RWPE1 (cell line): ENCODE measurements around the gene SRGAP3.

ENCODE experiments used
- CTCF ChIA-PET: fragments of 350-600 bp; sonication (Branson Sonifier 250); formaldehyde crosslinking; extraction: SDS; loops from one replicate; lab custom pipeline; 2021; lab: Yijun Ruan, JAX
- POLR2A ChIA-PET: fragments of 400-600 bp; formaldehyde crosslinking; extraction: SDS; loops from one replicate; lab custom pipeline; 2020; ENCODE audit warnings: antibody characterized with exemption; ENCODE audit not compliant: low non-redundant PET; lab: Yijun Ruan, JAX
- DNase-seq: peaks from one replicate; pipeline ENCODE4 v3.0.0; 2012; ENCODE audit warnings: low spot score
- H3K27ac ChIP-seq: fragments of 450-650 bp; 2 replicates; pipeline ENCODE4 v1.5.1; 2017
- TF ChIP-seq, protein P1 (sequence below): fragments of 450-650 bp; conservative IDR thresholded peaks from 2 replicates; pipeline ENCODE4 v1.5.1; 2017; ENCODE audit warnings: low read depth, mild to moderate bottlenecking

The SRGAP3 gene

DNA sequence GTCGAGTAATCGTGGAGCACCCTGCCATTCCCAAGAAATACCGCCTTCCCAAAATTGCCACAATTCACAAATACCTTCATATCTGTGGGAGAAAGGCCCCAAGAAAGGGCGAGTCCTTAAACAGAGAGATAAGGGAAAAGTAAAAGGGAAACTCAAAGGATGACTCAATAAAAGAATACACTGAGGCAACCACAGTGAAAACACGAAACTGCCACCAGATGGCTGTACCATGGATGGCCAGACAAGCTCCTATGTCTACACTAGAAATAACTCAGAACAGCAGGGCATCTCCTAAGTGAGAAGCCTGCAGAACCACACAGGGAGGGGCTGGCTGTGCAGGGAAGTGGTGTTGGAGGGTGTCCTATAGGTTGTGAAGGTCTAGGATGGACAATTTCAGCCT lies 25.0 kb downstream of the SRGAP3 start:
- ChIA-PET CTCF (no interaction called here), POLR2A (no interaction called here)
- no peak overlapping the region for H3K27ac ChIP-seq
- TF ChIP-seq, protein P1, sequence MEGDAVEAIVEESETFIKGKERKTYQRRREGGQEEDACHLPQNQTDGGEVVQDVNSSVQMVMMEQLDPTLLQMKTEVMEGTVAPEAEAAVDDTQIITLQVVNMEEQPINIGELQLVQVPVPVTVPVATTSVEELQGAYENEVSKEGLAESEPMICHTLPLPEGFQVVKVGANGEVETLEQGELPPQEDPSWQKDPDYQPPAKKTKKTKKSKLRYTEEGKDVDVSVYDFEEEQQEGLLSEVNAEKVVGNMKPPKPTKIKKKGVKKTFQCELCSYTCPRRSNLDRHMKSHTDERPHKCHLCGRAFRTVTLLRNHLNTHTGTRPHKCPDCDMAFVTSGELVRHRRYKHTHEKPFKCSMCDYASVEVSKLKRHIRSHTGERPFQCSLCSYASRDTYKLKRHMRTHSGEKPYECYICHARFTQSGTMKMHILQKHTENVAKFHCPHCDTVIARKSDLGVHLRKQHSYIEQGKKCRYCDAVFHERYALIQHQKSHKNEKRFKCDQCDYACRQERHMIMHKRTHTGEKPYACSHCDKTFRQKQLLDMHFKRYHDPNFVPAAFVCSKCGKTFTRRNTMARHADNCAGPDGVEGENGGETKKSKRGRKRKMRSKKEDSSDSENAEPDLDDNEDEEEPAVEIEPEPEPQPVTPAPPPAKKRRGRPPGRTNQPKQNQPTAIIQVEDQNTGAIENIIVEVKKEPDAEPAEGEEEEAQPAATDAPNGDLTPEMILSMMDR, result no peak
- no peak for DNase-seq

GRCh38 chr3:9223672-9224071 lies 25.8 kb downstream of the SRGAP3 start:
- no peak overlapping the region for H3K27ac ChIP-seq
- POLR2A ChIA-PET, result no interaction called here
- CTCF ChIA-PET, result no interaction called here
- TF ChIP-seq, protein P1, result no peak
- no peak for DNase-seq

DNA sequence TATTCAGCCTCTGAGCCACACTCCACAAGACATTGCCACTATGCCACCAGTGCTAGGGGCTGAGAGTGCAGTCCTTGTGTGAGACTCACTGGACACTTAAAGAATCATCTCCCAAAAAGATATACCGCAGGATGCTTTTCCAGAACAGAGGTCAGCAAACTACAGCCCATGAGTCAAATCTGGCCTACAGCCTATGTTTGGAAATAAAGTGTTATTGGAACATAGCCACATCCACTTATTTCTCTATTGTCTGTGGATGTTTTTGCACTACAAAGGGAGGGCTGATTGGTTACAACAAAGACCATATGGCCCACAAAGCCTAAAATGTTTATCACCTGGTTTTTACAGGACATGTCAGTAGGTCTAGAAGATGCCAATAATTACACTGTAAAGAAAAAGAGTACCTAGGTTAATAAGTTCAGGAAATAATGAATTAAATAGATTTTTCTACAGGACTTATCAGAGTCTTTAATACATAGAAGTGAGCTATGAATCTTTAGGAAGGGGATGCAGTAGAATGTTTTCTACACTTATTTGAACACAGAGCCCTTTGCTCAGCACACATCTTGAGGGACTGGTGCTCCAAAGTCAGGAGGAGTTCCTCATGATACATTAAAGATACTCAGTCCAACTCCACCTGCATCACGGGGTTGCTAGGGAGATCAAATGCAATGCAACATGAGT lies 26.3 kb downstream of the SRGAP3 start:
- POLR2A ChIA-PET, result no interaction called here
- DNase-seq, result no peak
- TF ChIP-seq, protein P1, result no peak
- CTCF ChIA-PET, result no interaction called here
- H3K27ac ChIP-seq, result no peak overlapping the region

DNA sequence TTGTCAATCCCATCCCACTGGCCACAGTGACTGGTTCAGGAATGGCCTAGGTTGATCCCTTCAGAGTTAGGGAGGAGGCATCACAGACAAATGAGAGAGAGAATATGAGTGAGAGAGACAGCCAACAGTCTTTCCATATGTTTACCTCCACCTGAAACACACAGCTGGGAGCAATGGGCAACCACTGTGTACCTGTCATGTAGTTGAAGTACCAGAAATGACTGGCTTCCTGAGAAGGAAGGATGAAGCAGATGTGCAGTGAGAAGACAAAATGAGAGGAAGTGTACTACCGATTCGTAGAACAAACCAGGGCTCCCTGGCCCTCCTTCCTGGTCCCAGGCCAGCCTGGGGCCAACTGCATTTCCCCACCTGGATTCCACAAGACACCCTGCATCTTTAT lies 27.4 kb downstream of the SRGAP3 start:
- TF ChIP-seq, protein P1, result no peak
- POLR2A ChIA-PET, result no interaction called here

DNA sequence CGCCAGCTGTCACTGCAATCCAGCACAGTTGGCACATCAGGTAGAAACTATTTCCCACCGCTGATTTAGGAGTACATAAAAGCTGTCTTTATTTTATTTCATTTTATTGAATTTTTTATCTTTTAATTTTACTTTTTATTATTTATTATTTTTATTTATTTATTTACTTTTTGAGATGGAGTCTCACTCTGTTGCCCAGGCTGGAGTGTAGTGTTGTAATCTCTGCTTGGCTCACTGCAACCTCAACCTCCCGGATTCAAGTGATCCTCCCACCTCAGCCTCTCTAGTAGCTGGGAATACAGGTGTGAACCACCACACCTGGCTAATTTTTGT lies 31.0 kb downstream of the SRGAP3 start:
- TF ChIP-seq, protein P1, result no peak
- DNase-seq, result no peak
- ChIA-PET POLR2A (no interaction called here), CTCF (no interaction called here)
- no peak overlapping the region for H3K27ac ChIP-seq

More for the DNA sequence above, 27.4 kb downstream of the SRGAP3 start:
- no peak for DNase-seq
- CTCF ChIA-PET, result no interaction called here
- no peak overlapping the region for H3K27ac ChIP-seq

DNA sequence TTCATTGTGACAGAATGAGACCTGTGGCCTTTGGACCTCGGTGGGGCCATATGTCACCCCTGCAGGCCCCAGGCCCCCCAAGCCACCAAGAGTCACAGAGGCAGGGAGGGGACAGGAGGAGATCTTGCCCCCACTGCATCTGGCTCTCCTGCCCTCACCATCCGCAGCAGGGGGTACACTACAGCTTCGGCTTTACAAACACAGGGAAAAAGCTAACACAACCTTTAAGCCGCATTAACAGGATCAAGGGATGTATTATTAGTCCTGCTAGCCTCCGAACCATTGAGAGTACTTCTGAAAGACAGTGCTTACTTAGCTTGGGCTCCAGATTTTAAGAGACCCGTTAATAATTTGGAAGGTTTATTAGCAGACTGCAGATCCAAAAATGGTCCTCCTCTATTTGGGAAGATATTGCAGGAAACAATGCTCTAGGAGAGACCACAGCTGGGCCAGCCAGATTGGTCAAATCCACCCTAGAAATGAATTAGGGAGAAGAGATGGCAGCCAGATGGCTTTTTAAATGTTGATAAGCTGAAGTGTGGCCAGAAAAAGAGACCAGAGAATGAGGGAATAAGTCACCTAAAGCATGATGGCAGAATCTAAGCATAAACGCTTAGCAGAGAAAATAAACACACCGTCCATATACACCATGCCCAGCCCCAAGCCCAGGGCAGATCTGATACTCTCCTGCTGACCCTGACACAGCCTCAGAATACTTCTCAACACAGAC lies 31.5 kb downstream of the SRGAP3 start:
- no peak for DNase-seq
- ChIA-PET POLR2A (no interaction called here), CTCF (no interaction called here)
- no peak overlapping the region for H3K27ac ChIP-seq
- TF ChIP-seq, protein P1, result no peak
